MM.1S (cell line): ENCODE results near the gene FOXN3.

Source experiments
- CTCF ChIP-seq: fragments of 300-600 bp; sonication (generic); IDR thresholded peaks from 2 replicates; pipeline ENCODE4 v1.5.1; 2016; ENCODE audit warnings: antibody characterized with exemption, low read length, mixed read lengths
- EZH2 ChIP-seq: fragments of 300-600 bp; sonication (generic); optimal IDR thresholded peaks from 2 replicates; pipeline ENCODE3; 2017; ENCODE audit warnings: low read depth, mild to moderate bottlenecking, antibody characterized with exemption, low read length, mixed read lengths
- EZH2phosphoT487 ChIP-seq: fragments of 300-600 bp; sonication (generic); IDR thresholded peaks from 2 replicates; pipeline ENCODE4 v1.6.1; 2018; ENCODE audit warnings: antibody characterized with exemption, low read length

GRCh38 chr14:89409961-89410360 is 7.1 kb downstream of the FOXN3 start:
- TF ChIP-seq CTCF (no peak), EZH2 (no peak), EZH2phosphoT487 (no peak)
